SHP77 (cell line): ENCODE results near the gene PAX2.

Experiments used
- DNase-seq, 2 experiments: peaks; one replicate each; lab custom pipeline; 2025; lab: John Stamatoyannopoulos, UW

PAX2 gene

GRCh38 chr10:100819424-100819823 is 74.0 kb downstream of the PAX2 start:
- DNase-seq, result no peak

DNA sequence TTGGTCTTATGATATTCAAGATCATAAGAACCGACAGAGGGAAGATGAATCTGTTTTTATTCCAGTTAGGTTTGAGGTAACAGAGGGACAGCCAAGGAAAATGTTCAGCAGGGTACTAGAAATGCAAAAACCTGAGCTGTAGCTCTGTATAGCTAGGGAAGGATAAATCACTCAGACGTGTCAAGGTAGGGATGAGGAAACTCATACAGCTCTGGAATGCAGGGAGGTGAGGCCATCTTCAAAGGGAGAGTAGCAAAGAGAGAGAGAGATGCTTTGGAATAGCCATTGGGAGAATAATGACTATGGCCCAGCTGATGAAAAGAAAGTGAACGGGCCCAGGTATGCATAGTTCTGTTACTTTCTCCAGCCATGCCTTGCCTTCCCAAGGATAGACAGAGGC is 77.8 kb downstream of the PAX2 start:
- no peak for DNase-seq

DNA sequence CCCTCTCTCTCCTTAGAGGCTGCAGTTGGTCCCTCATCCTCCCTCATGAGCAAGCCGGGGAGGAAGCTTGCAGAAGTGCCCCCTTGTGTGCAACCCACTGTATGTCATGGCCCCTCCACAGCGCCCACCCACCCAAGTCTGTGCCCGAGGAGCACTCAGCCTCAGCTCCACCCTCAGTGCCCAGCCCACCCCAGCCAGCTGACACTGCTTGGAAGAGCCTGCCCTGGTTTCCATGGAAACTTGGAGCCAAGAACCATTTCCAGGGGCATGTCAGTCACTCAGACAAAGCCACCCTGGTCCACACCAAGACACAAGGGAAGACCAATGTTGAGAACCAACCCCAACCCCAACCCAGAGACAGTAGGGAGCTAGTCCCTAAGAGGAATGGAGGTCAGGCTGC is 79.5 kb downstream of the PAX2 start:
- no peak for DNase-seq

- DNase-seq, result no peak
Measured at GRCh38 chr10:100825325-100825875, 80.0 kb downstream of the PAX2 start.

DNA sequence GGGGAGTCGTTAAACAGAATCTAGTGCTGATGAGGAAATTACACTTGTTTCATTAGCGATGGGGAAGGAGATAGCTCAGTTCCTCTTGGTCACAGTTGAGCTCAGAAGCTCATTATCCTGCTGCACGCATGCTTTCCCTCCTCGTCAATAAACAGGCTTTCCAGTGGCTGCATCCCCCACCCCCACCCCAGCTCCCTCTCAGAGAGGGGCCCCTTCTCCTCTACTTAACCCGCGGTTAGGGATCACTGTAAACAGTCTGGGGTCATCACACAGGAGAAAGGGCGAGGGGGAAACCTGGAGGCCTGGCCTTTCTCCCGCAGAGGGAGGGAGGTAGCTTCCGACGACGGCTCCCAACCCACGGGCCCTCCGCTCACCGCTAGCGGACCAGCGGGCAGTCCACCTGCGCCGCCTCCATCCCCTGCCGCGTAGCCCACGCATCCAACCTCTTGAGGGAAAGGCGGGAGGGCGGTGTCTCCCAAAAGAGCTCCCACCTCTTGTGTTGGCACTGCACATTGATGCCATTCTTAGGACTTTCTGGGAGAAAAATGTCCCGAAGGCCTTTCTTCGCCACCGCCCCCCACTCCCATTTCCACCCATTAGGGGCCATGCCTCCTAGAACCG is 80.8 kb downstream of the PAX2 start:
- DNase-seq, result no peak

- DNase-seq, result no peak
Measured at GRCh38 chr10:100826661-100826982, 81.2 kb downstream of the PAX2 start.

DNA sequence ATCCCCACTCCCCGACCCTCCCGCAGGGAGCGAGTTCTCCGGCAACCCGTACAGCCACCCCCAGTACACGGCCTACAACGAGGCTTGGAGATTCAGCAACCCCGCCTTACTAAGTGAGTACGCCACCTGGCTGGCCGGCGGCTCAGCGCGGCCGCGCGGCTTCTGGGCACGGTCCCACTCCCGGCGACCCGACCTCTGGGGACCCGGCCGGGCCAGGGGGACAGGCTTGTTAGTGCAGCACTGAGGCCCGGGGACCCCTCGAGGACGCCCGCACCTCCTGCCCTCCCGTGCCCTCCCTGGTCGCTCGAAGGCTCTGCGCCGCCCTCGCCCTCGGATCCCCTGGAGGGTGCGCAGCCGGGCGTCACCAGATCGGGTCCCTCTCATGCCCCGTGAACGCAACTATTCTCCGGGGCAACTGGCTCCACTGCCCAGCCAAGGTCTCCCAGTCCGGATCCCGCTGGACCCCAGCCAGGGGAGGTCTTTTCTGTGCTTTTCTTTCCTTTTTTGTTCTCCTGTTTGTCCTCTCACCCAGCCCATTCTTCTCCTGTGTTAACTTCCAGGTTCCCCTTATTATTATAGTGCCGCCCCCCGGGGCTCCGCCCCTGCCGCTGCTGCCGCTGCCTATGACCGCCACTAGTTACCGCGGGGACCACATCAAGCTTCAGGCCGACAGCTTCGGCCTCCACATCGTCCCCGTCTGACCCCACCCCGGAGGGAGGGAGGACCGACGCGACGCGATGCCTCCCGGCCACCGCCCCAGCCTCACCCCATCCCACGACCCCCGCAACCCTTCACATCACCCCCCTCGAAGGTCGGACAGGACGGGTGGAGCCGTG is 81.8 kb downstream of the PAX2 start:
- DNase-seq, result no peak

DNA sequence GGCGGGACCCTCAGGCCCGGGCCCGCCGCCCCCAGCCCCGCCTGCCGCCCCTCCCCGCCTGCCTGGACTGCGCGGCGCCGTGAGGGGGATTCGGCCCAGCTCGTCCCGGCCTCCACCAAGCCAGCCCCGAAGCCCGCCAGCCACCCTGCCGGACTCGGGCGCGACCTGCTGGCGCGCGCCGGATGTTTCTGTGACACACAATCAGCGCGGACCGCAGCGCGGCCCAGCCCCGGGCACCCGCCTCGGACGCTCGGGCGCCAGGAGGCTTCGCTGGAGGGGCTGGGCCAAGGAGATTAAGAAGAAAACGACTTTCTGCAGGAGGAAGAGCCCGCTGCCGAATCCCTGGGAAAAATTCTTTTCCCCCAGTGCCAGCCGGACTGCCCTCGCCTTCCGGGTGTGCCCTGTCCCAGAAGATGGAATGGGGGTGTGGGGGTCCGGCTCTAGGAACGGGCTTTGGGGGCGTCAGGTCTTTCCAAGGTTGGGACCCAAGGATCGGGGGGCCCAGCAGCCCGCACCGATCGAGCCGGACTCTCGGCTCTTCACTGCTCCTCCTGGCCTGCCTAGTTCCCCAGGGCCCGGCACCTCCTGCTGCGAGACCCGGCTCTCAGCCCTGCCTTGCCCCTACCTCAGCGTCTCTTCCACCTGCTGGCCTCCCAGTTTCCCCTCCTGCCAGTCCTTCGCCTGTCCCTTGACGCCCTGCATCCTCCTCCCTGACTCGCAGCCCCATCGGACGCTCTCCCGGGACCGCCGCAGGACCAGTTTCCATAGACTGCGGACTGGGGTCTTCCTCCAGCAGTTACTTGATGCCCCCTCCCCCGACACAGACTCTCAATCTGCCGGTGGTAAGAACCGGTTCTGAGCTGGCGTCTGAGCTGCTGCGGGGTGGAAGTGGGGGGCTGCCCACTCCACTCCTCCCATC is 82.7 kb downstream of the PAX2 start:
- no peak for DNase-seq

- no peak for DNase-seq
Measured at GRCh38 chr10:100828738-100829096, 83.3 kb downstream of the PAX2 start.

DNA sequence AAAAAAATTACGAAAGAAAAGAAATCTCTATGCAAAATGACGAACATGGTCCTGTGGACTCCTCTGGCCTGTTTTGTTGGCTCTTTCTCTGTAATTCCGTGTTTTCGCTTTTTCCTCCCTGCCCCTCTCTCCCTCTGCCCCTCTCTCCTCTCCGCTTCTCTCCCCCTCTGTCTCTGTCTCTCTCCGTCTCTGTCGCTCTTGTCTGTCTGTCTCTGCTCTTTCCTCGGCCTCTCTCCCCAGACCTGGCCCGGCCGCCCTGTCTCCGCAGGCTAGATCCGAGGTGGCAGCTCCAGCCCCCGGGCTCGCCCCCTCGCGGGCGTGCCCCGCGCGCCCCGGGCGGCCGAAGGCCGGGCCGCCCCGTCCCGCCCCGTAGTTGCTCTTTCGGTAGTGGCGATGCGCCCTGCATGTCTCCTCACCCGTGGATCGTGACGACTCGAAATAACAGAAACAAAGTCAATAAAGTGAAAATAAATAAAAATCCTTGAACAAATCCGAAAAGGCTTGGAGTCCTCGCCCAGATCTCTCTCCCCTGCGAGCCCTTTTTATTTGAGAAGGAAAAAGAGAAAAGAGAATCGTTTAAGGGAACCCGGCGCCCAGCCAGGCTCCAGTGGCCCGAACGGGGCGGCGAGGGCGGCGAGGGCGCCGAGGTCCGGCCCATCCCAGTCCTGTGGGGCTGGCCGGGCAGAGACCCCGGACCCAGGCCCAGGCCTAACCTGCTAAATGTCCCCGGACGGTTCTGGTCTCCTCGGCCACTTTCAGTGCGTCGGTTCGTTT is 83.9 kb downstream of the PAX2 start:
- no peak for DNase-seq

GRCh38 chr10:100829933-100830727 is 84.7 kb downstream of the PAX2 start:
- no peak for DNase-seq

GRCh38 chr10:100830728-100831111 is 85.3 kb downstream of the PAX2 start:
- DNase-seq, result no peak

GRCh38 chr10:100831742-100832141 is 86.4 kb downstream of the PAX2 start:
- no peak for DNase-seq

DNA sequence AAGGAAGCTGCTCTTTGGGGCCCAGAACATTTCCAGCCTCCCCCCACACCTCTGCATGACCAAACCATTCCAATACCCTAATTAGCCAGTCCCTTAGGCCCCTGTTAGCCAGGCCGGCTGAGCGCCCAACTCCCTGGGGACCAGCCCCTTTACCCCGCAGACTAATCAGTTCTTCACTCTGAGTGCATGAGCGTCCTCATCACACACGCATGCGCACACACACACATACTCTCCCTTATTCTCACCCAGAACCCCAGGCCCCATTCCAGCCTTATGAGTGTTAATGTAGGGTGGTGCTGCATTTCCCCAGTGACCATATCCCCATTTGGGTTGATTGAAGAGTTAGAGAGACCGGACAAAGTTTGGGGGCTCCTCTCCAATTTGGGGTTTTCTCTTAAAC is 90.4 kb downstream of the PAX2 start:
- DNase-seq, result no peak

- no peak for DNase-seq
Measured at GRCh38 chr10:100836891-100837290, 91.5 kb downstream of the PAX2 start.

DNA sequence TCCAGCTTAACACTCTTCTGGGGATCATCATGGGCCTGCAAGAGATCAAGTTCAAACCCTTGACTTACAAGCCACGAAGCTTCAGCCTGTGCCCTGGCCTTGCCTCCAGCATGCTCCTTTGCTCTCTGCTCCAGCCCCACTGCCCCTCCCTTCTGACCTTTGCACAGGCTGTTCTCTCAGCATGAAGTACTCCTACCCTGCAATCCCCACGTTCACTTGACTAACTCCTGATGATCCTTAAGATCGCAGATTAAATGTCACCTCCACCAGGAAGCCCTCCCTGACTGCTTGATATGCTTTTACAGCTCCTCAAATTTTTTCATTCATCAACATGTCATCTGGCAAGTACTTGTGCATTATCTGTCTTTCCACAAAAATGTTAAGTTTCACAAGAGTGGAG is 91.9 kb downstream of the PAX2 start:
- no peak for DNase-seq

DNA sequence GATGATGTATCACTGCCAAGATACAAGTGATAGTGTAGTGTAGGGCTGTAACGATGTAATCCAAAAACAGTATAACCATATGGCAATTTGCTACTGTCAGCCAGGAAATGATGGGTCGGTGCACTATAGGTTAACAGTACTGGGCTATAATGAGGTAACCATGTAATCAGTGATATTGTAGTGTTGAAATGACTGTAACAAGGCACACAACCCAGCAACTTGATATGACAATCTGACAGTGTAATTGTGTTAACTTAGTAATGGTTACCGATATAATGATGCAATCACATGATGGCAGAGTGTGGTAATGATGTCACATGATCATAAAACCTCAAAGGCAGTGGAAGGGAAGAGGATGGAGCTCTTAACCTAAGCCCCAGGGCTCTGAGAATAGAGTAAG is 93.6 kb downstream of the PAX2 start:
- DNase-seq, result no peak

DNA sequence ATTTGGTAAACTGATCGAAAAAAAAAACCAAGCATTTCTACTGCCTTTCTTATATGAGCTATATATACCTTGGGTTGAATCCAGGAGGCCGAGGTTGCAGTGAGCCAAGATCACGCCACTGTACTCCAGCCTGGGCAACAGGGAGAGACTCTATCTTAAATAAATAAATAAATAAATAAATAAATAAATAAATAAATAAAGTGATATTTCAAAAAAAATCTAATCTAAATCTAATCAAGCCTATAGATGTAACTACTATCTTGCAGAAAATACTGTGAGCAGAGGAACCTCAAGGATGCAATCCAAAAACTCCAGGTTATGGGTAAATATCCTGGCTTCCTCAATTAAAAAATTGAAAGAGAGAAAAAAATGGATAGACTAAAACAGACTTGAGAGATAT is 96.1 kb downstream of the PAX2 start:
- no peak for DNase-seq

DNA sequence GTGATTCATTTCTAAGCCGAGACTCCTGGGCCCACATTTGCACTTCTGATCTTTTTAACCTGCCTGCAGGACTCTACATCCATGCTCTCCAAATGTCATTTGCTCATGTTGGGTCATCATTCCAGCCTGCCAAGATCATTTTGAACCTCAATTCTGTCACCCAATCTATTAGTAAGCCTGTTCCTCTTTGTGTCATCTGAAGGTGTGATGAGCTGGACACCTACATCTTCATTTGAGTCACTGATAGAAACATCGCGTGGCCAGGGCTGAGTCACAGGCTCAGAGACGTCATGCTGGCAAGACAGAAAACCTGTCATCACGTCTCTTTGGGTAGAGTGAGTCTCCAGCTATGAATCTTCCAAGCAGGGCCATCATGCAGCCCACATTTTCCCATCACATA is 102.1 kb downstream of the PAX2 start:
- no peak for DNase-seq

DNA sequence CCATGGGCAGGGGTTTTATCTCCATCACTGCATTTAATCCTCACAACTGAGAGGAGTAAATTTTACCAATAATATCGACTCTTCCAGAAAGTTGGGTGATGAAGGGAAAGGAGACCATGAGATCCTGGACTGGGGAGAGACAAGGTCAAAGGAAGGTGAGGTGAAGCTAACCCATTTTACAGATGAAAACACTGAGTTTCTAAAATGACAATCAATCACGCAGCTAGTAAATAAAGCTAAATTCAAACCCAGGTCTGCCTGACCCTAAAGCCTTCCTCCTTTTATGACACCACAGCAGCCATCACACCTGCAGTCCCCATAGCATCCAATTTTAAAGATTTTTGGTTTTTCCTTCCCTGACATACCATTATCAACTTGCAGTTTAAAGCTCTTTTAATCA is 103.4 kb downstream of the PAX2 start:
- no peak for DNase-seq

DNA sequence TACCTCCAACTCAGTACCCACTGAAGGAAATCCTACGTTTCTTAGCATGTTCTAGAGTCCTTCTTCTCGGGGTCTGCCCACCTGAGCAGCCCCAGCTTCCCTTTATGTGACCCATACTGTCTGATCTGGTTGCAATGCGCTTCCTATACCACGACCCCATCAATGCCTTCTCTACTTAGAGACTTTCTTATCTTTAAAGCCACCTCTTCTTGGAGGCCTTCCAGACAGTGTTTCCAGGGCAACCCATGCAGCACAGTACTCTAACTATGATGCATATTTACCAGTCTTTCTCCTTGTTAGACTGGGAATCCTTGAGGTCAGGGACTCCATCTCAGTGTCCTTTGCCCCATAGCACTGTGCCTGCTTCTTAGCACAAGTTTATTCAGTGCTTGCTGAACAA is 112.9 kb downstream of the PAX2 start:
- DNase-seq, result no peak
